Stimulated activated CD8-positive, alpha-beta memory T cell treated with anti-CD3 and anti-CD28 coated beads, Interleukin-2, amount 100 ng/mL, for 1 hour (primary cell): Measurements from ENCODE around the gene FAM117B.

Experiments used
- DNase-seq, 2 donors: peaks; one replicate each; pipeline ENCODE4 v3.0.0-alpha.2; 2020; ENCODE audit warnings: low read depth in 2 of 2

FAM117B gene

GRCh38 chr2:202634556-202635427 is at the start of gene FAM117B:
Gene FAM117B (plus strand): TSS chr2:202634969. CDS start chr2:202635188, 219 bp downstream.
- DNase-seq, result peak; percentile 93 to 97

- peak; percentile 14 to 43 for DNase-seq
These were observed 45.9 kb upstream of the FAM117B start for GRCh38 chr2:202588647-202589581.

- no peak for DNase-seq
These were observed 45.2 kb upstream of the FAM117B start for GRCh38 chr2:202589582-202589949.

- no peak for DNase-seq
These were observed 42.2 kb upstream of the FAM117B start for GRCh38 chr2:202592566-202592965.

- DNase-seq, result no peak
These were observed 35.7 kb upstream of the FAM117B start for GRCh38 chr2:202599105-202599504.

GRCh38 chr2:202599911-202600310 is 34.9 kb upstream of the FAM117B start:
- no peak for DNase-seq

- no peak for DNase-seq
These were observed 30.1 kb upstream of the FAM117B start for GRCh38 chr2:202604699-202605098.

- DNase-seq, result no peak
These were observed 29.6 kb upstream of the FAM117B start for GRCh38 chr2:202605174-202605573.

GRCh38 chr2:202608142-202608852 is 26.5 kb upstream of the FAM117B start:
- DNase-seq, result no peak

GRCh38 chr2:202609381-202610145 is 25.2 kb upstream of the FAM117B start:
- no peak for DNase-seq

- no peak for DNase-seq
These were observed 24.4 kb upstream of the FAM117B start for GRCh38 chr2:202610380-202610779.

GRCh38 chr2:202612145-202612544 is 22.6 kb upstream of the FAM117B start:
- no peak for DNase-seq

GRCh38 chr2:202613479-202613878 is 21.3 kb upstream of the FAM117B start:
- no peak for DNase-seq

GRCh38 chr2:202624133-202624532 is 10.6 kb upstream of the FAM117B start:
- DNase-seq, result no peak

- DNase-seq, result no peak
These were observed 7.7 kb upstream of the FAM117B start for GRCh38 chr2:202627042-202627441.

- no peak for DNase-seq
These were observed 6.0 kb upstream of the FAM117B start for GRCh38 chr2:202628646-202629198.

- no peak for DNase-seq
These were observed 2.0 kb upstream of the FAM117B start for GRCh38 chr2:202632682-202633290.

GRCh38 chr2:202633470-202633869 is 1.3 kb upstream of the FAM117B start:
- DNase-seq, result no peak

GRCh38 chr2:202635428-202636212 is 851 bp downstream of the FAM117B start:
- DNase-seq, result peak; percentile 70 to 78

- no peak for DNase-seq
These were observed 1.4 kb downstream of the FAM117B start for GRCh38 chr2:202636213-202636513.
